Right lobe of liver (tissue), 6 donors: Measurements from ENCODE around the gene OR13C2. TPM values are rescaled to one million over a fixed set of nuclear protein-coding genes. Genes with fewer than 3 reads are reported as not detected.

Source experiments
- ATAC-seq, 4 donors: fragments of 200-7000 bp; cut with Tn5 transposase; one replicate each; pipeline ENCODE4 v1.9.1; 2020; ENCODE audit warnings: mild to moderate bottlenecking in 4 of 4, moderate library complexity in 4 of 4
- DNase-seq, 3 donors: peaks; one replicate each; pipeline ENCODE4 v3.0.0-alpha.2; 2020
- H3K27ac ChIP-seq, 3 donors: fragments of 200-600 bp; one replicate each; pipeline ENCODE4 v1.8.0; 2022
- H3K27me3 ChIP-seq, 2 donors: fragments of 200-600 bp; one replicate each; pipeline ENCODE4 v1.8.0; 2022
- H3K36me3 ChIP-seq, 4 donors: fragments of 200-600 bp; sonication (generic) in 1 of 4; one replicate each; pipeline versions ENCODE4 v1.5.1 to v1.8.0; 2017 to 2022; ENCODE audit warnings: control low read depth in 1 of 4
- H3K4me1 ChIP-seq, 4 donors: fragments of 200-600 bp; sonication (generic) in 1 of 4; one replicate each; pipeline versions ENCODE4 v1.5.1 to v1.8.0; 2017 to 2022; ENCODE audit warnings: control low read depth in 1 of 4
- H3K4me3 ChIP-seq, 3 donors: fragments of 200-600 bp; one replicate each; pipeline ENCODE4 v1.8.0; 2022
- H3K9me3 ChIP-seq, 4 donors: fragments of 200-600 bp; sonication (generic) in 1 of 4; one replicate each; pipeline versions ENCODE4 v1.5.1 to v1.8.0; 2017 to 2022; ENCODE audit warnings: control low read depth in 1 of 4
- POLR2A ChIP-seq: fragments of 450-650 bp; IDR thresholded peaks from one replicate; pipeline ENCODE4 v1.6.1; 2017; ENCODE audit warnings: antibody characterized with exemption, mild to moderate bottlenecking
- WGBS: methylation state at CpG from one replicate; pipeline ENCODE4 v1.1.6; 2018; ENCODE audit warnings: low coverage, low lambda C conversion rate; ENCODE audit not compliant: insufficient coverage; ENCODE audit errors: missing lambda C conversion rate; 5-methylcytosine and 5-hydroxymethylcytosine counted together
- intact Hi-C, 2 donors: fragments of 100-400 bp; cut with DNase I; formaldehyde crosslinking; loops; one replicate each; pipeline versions ENCODE4 v1.11.2 to v1.14.1; 2022
- total RNA-seq, 6 experiments: library from RNA; depleted of rRNA in 2 of 6; stranded (reverse); fragments of >200 nt in 2 of 6; fragmentation: NEBNext Ultra II Directional in 3 of 6; extraction: Animal tissue kit (Norgen Biotek cat#: 25700) in 3 of 6; gene quantifications; one replicate each; pipeline versions ENCODE4 v1.1.0 to v1.2.4, GENCODE V29; 2016 to 2023
- TF ChIP-seq, protein P1 (sequence below), 4 donors: fragments of 200-600 bp in 3 of 4; fragments of 450-650 bp in 1 of 4; IDR thresholded peaks; one replicate each; pipeline versions ENCODE4 v1.5.1 to v1.8.0; 2016 to 2022; ENCODE audit warnings: antibody characterized with exemption in 4 of 4, mild to moderate bottlenecking in 2 of 4
- donor health status: DM: no; HTN: yes; CAD: no.
- donor health status: DM: no; HTN: no; CAD: no.
- donor health status: DM: no; HTN: no; CAD: no.
- donor health status: DM: no; HTN: yes; CAD: no.
- donor health status: DM: no; HTN: yes; CAD: no.

OR13C2 gene
- total RNA-seq, 6 experiments from 2014 or later = 0.40 to 1.0 TPM; not detected in 4

DNA sequence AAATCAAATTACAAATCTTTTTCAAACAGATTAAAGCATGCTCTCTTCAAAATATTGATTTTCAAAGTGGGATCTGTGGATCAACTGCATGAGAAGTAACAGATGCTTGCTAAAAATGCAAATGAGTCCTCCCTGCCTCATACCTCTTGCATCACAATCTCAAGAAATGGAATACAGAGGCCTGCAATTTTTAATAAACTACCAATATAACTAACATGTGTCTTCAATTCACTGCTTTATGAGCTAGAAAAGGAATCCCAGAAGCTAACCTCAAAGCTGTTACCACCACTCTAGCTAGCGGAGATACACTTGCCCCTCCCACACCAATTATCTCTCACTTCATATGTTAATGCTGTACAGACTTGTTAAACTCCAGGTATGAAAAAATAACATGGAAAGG lies 15.8 kb downstream of the OR13C2 start:
- Histone ChIP-seq H3K9me3 (no peaks in the 10 kb centered on the region), H3K36me3 (no peaks in the 10 kb centered on the region), H3K27ac (no peak overlapping the region), H3K4me3 (no peak overlapping the region), H3K27me3 (no peaks in the 10 kb centered on the region), H3K4me1 (no peaks in the 10 kb centered on the region)
- 71% methylated on average over 1 of the region's 1 CpG for WGBS
- DNase-seq (no peak), ATAC-seq (no peak)
- intact Hi-C loops = no loop called here
- TF ChIP-seq POLR2A = no peak
- TF ChIP-seq, protein P1, sequence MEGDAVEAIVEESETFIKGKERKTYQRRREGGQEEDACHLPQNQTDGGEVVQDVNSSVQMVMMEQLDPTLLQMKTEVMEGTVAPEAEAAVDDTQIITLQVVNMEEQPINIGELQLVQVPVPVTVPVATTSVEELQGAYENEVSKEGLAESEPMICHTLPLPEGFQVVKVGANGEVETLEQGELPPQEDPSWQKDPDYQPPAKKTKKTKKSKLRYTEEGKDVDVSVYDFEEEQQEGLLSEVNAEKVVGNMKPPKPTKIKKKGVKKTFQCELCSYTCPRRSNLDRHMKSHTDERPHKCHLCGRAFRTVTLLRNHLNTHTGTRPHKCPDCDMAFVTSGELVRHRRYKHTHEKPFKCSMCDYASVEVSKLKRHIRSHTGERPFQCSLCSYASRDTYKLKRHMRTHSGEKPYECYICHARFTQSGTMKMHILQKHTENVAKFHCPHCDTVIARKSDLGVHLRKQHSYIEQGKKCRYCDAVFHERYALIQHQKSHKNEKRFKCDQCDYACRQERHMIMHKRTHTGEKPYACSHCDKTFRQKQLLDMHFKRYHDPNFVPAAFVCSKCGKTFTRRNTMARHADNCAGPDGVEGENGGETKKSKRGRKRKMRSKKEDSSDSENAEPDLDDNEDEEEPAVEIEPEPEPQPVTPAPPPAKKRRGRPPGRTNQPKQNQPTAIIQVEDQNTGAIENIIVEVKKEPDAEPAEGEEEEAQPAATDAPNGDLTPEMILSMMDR (IDR thresholded peaks at IDR 0.05) = no peak

DNA sequence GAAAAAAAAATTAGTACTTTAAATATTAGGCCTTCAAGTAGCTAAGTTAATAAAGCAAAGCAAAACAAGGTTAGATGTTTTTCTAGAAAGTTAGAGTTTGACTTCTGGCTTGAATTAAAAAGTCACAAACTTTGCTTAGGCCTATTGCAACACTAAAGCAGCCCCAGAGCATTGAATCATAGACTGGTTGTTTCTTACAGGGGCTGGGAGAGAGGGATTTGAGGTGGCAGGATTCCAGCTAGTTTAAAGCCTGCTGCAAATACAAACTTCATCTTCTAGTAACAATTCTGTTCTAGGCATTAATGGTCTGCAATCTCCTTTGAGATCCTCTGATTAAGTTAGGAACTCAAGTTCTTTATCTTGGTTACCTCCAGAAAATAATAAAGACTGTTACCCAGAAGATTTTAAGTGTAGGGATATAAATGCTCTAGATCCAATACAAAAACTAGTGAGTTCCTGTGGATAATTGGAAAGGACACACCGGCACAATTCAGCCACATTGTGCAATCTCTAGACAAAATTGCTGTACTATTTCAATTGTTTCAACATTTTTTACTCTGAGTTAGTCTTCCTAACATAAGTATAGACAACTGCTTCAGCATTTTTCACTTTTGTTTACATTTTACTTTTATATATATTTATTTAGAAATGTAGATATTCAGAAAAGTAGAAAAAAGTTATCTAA lies 18.8 kb downstream of the OR13C2 start:
- Histone ChIP-seq H3K27ac (no peak overlapping the region), H3K4me1 (no peaks in the 10 kb centered on the region), H3K36me3 (no peaks in the 10 kb centered on the region), H3K4me3 (no peak overlapping the region), H3K27me3 (no peaks in the 10 kb centered on the region), H3K9me3 (no peaks in the 10 kb centered on the region)
- DNase-seq = no peak
- 74% methylated on average over 1 of the region's 1 CpG for WGBS
- TF ChIP-seq, protein P1 (IDR thresholded peaks at IDR 0.05) = no peak
- TF ChIP-seq POLR2A = no peak
- no peak for ATAC-seq
- intact Hi-C loops = no loop called here

GRCh38 chr9:104580562-104580961 lies 24.9 kb downstream of the OR13C2 start:
- DNase-seq = no peak
- WGBS = 80% methylated on average over 1 of the region's 1 CpG
- Histone ChIP-seq H3K4me1 (no peaks in the 10 kb centered on the region), H3K4me3 (no peak overlapping the region), H3K9me3 (no peaks in the 10 kb centered on the region), H3K27ac (no peak overlapping the region), H3K27me3 (no peaks in the 10 kb centered on the region), H3K36me3 (no peaks in the 10 kb centered on the region)
- TF ChIP-seq, protein P1 (IDR thresholded peaks at IDR 0.05) = no peak
- TF ChIP-seq POLR2A = no peak
- intact Hi-C loops = no loop called here
- ATAC-seq = no peak

- no peaks in the 10 kb centered on the region for H3K36me3 ChIP-seq
- no peak for TF ChIP-seq POLR2A
- TF ChIP-seq, protein P1 (IDR thresholded peaks at IDR 0.05) = no peak
- H3K9me3 ChIP-seq = no peaks in the 10 kb centered on the region
- no peak overlapping the region for H3K4me3 ChIP-seq
- intact Hi-C loops = no loop called here
- H3K4me1 ChIP-seq = no peaks in the 10 kb centered on the region
- H3K27ac ChIP-seq = no peak overlapping the region
- no peaks in the 10 kb centered on the region for H3K27me3 ChIP-seq
- ATAC-seq (no peak), DNase-seq (no peak)
- WGBS = 71% methylated on average over 5 of the region's 5 CpGs
These were observed 28.2 kb downstream of the OR13C2 start for GRCh38 chr9:104577263-104577662.
